GM19025 (cell line): ENCODE results near the gene CADM1.

Source experiments
- ATAC-seq: cut with Tn5 transposase; IDR thresholded peaks from one replicate; pipeline ENCODE4 v1.9.1; 2021; ENCODE audit warnings: mild to moderate bottlenecking, low read depth, moderate library complexity; ENCODE audit not compliant: unreplicated experiment

Gene CADM1

DNA sequence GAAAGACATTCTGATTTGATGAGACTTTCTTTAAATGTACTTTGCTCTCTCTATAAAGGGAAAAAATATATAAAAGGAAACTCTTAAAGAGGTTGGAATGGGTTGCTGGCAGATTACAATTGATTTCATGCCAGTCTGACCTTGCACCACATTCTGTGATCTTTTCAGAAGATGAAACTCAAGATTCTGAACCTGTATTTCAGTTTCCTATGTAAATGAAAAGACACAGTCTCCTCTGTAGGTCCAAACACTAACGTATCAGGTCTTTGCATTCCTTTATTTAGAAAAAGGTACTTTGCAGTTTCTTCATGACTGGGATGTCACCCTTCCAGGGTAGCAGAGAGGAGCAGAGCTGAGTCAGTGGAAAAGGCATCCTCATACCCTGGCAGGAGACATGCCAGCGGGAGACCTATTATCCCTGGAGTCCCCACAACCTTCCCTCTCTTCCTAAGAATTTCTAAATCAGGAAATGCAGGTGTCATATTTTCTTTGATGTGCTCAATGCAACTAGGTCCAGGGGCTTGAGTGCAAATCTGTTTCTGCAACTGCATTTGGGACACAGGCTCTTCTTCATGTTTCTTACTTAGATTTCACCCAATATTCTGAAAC, 282.6 kb downstream of the CADM1 start:
- ATAC-seq, result no peak

DNA sequence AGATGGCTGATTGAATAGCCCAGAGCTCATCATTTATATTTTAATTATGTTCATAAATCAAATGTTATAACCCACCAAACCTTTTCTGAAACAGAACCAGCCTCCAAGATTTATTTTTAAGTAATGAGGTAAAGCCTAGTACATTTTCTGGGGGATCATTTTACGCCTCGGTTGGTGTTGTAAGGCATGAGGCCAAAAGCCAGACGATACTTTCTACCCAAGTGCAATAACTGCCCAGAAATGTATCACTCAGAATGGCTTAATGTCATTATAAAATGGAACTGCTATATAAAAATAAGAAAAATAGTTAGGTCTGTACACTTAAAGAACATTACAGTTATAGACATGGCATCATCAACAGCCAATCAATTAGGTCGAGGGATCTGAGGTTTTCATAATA, 283.3 kb downstream of the CADM1 start:
- ATAC-seq, result no peak

DNA sequence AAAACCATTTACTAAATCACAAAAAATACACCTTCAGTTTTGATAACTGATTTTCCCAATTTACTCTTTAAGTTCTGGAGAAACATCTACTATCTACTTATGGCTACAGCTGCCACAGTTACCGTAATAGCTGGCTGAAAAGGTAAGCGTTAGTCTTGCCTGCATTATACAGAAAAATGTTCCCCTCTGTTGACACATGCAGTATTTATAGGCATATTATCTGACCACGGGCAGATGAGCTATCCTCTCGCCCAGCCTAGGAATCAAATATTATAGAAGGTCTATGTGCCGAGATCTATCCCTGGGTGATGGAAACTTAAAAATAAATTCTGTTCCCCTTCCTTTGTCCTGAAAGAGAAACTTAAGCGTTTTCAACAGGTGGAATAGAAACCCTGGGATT, 283.8 kb downstream of the CADM1 start:
- ATAC-seq, result no peak

DNA sequence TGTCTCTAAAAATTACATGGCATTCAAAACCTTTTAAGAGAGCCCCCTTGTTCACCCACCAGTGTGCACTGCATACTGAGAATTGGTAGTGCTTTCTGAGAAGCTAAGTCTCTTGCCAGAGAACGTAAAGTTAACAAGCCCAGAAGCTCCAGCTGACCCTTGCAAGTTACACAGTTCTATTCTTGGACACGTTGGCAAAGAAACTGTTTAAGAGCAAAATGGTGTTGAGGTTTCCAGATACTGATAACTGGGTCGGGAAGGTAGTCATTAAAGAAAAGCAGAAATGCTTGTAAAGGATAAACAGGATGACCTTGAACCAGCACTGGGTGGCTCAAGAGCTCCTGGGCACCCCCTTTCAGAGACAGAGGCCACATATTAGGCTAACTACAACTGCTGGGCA, 284.8 kb downstream of the CADM1 start:
- ATAC-seq, result no peak

DNA sequence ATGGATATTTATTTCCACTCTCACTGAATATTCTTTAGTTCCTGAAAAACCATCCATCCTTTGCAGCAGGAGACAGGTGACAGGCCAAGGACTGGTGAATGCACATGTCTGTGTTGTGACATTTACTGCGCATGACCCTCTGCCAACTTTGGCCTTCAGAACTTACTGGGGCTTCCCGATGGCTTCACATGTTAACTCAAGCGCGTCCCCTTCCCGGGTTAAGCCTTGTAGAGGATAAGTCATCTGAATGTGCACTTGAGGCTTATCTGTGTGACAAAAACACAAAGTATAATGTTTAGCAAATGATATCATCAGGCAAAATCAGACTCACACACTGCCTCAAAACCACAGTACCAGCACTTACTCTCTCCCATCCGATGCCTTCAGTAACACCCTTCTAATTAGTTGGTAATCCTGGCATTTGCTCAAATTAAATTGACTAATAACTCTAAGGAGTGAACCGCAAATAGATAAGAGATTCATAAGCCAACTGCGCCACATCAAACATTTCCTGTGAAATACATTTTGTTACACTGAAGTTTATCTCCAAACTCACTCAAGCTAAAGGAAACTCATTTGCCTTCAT, 286.4 kb downstream of the CADM1 start:
- no peak for ATAC-seq

DNA sequence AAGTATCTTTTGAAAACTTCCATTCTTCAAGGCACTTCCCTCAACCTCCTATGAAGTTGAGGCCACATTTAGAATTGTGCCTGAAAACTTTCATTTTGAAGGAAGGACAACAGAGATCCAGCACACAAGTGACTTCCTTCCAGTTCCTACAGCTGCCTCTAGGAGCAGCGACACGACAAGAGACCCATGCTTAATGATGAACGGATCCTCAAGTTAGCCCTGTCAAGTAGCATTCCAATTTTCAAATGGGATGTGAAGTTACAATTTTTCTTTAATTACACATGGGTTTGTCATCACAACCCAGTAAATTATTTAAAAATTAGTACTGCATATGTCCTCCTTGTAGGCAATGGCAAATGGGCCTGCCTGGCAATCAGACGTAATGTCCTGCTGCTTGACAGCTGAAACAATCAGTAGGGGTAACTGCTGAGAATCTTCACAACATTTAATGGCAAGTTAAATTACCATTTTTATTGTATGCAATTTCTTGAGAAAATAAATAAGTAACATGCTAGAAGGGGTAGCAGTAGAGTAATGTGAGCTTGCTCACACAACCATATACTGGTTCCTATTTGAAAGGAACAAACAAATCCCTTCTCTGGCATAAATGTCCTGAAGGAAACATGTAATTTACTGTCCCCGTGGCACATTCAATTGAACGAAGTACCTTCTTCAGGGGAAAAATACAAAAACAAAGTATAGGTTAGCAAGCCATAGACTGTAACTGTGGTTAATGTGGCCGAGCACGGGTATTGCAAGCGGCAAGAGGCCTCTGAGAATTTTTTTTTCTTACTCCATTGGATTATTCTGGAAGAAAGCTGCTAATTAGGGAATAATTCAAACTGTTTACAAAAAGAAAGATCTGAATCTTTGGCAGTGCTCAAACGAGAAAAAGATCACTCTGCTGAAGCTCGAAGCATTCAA, 288.3 kb downstream of the CADM1 start:
- ATAC-seq, result no peak

DNA sequence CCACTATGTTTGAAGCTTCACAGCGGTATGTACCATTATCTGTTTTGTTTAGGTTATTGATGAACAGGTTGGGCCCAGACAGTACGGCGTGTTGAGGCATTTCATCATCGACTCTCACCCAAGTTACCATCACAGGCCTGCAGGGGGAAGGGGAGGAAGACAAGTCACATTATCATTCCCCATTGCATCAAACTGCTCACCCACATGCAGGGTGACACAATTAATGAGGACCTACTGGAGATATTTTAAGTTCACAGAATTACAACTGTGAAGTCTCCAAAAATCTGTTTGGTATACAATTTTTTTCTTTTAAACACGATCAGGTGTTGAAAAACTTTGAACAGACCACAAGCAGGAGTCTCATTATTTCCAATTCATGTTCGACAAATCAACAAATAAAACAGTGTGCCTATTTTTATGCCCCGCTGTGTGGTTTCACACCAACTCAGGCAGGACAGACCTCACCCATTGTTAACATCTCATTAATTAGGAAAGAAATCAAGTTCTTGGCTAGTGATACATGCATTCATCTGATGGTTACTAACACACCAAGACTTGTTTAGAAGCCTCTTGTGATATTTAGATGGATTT, 289.5 kb downstream of the CADM1 start:
- ATAC-seq, result no peak

DNA sequence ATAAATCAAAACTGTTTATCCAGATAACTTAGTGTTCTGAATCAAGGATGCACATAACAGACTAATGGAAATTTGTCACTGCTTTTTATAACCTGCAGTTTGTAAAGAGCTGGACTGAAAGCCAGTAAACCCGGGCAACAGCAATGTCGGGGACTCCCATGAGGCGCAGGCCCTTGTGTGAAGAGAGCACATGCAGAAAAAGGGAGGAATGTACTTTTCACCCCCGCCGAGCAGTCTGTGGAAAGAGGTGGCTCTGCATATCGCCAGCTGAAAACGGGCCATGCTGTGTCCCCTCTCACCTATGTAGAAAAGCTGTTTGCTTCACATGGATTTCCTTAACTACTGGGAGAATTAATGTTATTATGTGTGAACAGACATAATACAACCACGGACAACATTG, 291.2 kb downstream of the CADM1 start:
- no peak for ATAC-seq

DNA sequence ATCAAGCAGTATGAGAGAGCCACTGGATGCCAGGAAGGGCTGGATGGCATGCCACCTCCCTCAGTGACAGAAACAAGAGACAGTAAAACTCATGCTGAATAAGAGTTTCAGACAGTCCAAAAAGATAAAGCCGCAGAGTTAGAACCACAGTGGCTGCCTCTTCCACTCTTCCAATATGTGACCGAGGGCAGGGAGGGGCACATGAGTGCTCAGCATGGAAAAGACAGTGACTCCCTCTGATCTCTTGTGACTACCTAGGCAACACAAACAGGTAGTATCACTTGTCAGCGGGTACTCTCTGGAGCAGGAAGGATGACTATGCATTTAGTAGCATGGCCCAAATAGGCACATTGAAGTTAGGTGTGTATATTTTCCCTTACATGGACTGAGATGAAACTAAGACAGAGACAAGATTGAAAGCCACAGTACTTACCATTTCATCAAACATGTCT, 295.4 kb downstream of the CADM1 start:
- ATAC-seq, result no peak

DNA sequence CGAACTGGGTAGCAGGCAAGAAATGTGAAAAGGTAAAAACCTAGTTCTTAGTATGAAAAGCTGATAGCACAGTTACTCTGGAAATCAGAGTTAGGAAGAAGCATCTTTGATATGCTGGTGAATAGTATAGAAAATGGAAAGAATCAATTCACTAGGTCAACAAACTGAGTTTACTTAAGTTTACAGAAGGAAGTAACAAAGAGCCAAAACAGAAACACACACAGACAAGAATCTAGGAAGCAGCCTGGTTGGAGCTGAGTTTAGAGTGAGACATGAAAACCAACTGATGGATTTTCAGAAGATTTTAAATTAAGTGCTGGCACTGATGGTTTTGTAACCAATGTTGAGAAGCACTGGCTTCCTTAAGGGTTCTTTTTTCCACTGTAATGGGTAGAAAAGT, 296.3 kb downstream of the CADM1 start:
- ATAC-seq, result no peak

DNA sequence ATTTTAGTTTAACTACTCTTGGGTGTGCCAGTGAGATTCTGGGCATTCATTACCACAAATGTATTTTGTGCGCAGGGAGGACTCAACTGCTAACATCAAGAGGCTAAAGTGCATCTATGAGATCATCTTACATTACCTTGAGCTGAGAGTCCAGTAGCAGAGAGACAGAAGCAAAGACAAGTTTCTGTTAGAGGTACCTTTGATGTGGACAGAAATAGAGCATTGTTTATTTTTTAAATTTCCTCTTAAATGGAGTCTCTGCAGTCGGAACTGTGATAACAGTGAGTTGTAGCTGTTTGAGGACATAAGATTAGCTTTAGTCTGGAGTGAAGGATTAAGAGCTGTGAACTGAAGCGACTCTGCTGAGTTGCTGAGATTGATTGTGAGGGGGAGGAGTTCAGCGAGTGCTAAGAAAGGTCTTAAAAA, 297.0 kb downstream of the CADM1 start:
- no peak for ATAC-seq

DNA sequence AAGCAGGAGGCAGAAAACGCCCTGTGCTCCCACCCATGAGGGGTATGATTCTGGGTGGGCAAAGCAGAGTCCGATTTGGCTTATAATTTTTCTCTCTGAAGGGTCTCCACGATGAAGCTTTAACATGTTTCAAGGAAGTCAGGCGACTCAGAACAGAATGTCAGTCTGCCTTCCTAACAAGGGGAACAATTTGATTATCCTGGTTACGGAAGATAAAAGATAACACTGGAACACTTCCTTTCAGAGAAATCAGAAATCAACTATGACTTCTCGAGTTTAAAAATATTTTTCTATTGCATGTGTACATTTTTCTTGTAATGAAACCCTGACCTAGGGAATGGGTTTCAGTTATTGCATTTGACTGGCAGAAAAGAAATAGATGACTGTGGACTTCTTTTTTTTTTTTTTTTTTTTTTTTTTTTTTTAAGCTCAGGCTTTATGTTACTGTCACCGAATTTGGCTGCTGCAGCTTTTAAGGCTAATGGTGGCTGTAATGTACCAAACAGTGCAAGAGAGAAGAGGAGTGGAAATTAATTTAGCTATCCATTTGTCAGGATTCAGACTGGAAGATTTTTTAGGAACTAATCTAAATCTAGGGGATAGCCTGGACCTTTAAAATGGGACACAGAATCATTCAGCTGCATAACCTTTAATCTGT, 297.7 kb downstream of the CADM1 start:
- no peak for ATAC-seq

DNA sequence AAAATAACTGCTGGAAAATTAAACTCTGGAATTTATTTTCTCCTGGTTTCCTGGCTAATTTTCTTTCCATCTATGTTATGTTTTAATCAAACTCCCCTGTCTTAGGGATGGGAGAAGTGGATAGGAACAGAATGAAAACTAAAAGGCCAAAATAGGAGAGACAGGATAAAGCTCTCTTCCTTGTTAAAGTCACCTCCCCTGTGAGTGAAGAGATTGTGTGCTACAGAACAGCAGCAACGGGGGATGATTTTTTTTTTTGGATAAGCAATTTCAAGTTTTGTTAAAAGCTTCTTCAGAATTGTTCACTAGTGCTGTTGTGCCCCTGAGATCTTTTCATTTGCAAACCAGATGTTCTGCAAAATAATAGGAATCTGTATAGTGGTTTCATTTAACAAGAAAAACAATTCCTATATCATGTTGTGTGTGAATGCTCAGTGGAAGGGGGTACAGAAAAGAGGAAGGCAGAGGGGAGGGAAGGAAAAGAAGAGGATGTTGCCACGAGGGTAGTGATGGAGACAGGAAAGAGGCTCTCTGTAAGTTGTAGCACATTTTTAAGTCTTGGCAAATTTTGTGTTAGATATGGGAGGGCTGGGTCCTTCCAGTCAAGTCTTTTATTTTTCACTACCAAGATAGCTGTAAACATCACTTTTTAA, 301.2 kb downstream of the CADM1 start:
- no peak for ATAC-seq

DNA sequence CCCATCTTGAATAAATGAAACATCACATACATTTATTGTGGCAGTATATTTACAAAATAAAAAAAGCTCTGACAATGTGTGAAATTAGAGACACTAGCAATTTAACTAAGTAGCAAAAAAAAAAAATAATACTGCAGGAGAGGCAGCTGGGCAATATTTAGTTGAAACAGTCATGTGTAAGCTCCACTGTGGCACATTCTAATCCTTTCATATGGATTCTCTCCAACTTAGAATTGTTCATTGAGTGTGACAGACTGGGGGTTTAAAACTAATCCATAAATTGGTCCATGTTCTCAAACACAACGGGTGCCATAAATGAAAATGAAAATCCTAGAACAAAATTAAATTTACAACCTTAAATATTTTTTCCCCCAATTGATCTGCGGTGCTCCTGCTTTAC, 302.1 kb downstream of the CADM1 start:
- ATAC-seq, result no peak

DNA sequence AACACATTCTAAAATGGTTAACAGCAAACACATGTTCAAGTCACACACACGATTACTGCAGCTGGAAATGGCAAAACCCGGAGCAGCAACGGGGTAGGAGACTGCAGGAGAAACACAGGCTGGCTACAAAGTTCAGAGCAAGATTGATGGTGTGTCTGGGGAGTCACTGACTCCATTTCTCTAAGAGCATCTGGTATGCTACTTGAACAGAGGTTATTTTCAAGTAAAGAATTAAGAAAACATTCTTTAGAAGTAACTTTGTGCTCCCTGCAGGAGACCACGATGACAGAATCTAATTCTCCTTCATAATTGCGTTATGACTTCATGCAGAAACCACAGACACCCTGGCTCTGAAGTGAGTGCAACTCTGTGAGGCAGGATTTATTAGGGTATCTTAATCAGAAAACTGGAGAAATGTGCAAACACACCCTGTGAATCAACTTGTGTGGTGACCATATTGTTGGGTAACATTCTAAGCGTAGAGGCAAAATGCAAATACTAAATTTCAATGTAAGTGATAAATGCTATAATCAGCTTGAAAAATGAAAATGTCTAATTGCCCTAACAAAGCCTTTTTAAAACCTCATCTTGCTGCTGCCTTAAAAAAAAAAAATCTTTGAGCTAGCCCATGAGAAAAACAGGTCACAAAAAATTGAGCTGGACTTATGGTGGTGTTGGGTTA, 303.0 kb downstream of the CADM1 start:
- no peak for ATAC-seq

DNA sequence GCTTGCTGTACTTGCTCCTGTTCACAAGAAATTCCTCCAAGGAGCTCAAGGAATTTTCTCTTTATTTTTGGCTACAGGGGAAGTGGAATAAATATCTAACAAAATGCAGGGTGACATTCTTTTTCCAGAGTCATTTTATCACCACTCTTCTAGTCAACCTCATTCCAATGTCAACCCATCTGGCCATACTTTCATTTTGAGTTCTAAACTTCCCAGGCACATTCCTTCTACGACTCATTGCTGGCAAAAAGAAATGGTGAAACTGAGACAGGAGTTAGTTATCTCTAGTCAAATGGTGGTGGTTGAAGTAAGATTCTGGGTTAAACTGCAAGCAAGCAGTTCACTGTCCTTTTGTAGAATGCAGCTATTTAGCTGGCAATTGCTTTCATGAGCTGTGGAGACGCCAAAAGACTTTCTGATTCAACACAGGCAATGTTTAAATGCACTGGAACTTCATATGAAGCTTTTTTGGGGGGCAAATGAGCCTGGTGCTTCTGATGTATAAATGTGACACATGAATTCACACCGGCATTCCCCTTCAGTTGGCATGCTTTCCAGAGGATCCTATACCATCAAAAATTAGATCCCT, 304.6 kb downstream of the CADM1 start:
- ATAC-seq, result no peak

DNA sequence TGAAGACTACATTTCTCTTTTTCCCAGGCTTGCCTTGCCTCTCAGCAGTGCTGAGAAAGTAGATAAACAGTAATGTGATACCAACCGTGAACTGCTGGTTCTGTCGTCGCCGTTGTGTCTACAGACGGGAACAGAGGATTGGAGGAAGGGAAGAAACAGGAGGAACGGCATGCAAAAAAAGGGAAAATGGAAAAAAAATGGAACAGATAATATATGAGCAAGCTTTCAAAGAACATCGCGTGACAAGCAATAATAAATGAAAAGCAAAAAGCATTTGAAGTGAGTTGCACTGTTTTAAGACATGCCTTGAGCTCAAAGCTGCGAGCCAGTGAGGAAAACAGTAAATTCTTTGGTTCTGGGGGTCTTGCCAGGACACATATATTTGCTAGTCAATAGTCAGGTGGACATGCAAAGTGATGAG, 305.9 kb downstream of the CADM1 start:
- no peak for ATAC-seq

DNA sequence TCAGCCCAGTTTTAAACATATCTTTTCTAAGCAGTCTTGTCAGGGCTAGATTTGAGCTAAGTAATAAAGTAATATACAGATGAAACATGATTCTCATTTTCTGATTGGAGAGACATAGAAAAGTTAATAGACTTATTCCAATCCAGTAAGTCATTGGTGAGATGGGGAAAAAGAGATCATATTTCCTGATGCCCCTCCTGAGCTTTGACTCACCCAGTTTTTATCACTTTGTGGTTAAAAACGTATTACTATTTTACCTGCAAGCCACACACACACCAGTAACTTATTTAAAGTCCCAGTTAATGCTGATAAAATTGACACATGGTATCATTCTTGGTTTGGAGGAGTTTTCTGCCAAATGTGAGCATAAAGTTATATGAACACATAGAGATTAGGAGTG, 306.8 kb downstream of the CADM1 start:
- no peak for ATAC-seq

DNA sequence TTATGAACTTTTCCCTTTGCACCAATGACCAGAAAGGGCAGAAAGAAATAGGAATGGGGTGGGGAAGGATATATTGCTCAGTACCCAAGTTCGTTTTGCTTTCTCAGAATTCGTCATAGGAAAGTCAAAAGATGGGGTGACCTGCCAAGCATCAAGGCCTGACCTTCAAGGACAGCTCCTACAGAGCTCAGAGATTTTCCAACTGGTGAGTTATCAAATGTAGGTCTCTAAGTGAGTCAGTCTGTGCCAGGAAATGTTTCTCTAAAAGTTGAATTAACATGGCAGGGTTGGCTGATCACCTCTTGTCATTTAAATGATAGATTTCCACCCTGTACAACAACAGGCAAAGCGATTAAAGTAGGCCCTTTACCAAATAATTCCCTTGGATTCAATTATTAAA, 307.2 kb downstream of the CADM1 start:
- ATAC-seq, result no peak
